HEK293T (cell line): ENCODE measurements around the gene CMTM4.

Source experiments
- CTCF ChIA-PET: fragments of 350-600 bp; formaldehyde crosslinking; extraction: SDS; loops from one replicate; lab custom pipeline; 2021; ENCODE audit warnings: antibody characterized with exemption, inconsistent platforms; lab: Yijun Ruan, JAX
- POLR2A ChIA-PET: fragments of 350-600 bp; formaldehyde crosslinking; extraction: SDS; loops from one replicate; lab custom pipeline; 2020; ENCODE audit warnings: antibody characterized with exemption, inconsistent platforms; lab: Yijun Ruan, JAX
- DNase-seq: peaks from one replicate; pipeline ENCODE4 v3.0.0; 2012; ENCODE audit warnings: mixed read lengths; ENCODE audit errors: extremely low spot score
- ARNT ChIP-seq: fragments of 450-650 bp; IDR thresholded peaks from 2 replicates; pipeline ENCODE4 v1.6.1; 2017; ENCODE audit warnings: mild to moderate bottlenecking
- BHLHE40 ChIP-seq: fragments of 450-650 bp; IDR thresholded peaks from 2 replicates; pipeline ENCODE4 v1.6.1; 2016; ENCODE audit warnings: mild to moderate bottlenecking, moderate library complexity, borderline replicate concordance
- CTBP1 ChIP-seq: fragments of 450-650 bp; IDR thresholded peaks from 2 replicates; pipeline ENCODE4 v1.6.1; 2016; ENCODE audit warnings: borderline replicate concordance
- ELF4 ChIP-seq: fragments of 450-650 bp; IDR thresholded peaks from 2 replicates; pipeline ENCODE4 v1.6.1; 2017; ENCODE audit warnings: antibody characterized with exemption
- FOXA1 ChIP-seq: fragments of 450-650 bp; IDR thresholded peaks from 2 replicates; pipeline ENCODE4 v1.6.1; 2016; ENCODE audit warnings: mild to moderate bottlenecking
- FOXK2 ChIP-seq: fragments of 450-650 bp; IDR thresholded peaks from 2 replicates; pipeline ENCODE4 v1.6.1; 2016; ENCODE audit warnings: mild to moderate bottlenecking
- FOXM1 ChIP-seq: fragments of 450-650 bp; IDR thresholded peaks from 2 replicates; pipeline ENCODE4 v1.6.1; 2017; ENCODE audit warnings: mild to moderate bottlenecking, borderline replicate concordance
- HDGF ChIP-seq: fragments of 450-650 bp; IDR thresholded peaks from 2 replicates; pipeline ENCODE4 v1.6.1; 2017; ENCODE audit warnings: antibody characterized with exemption, borderline replicate concordance
- L3MBTL2 ChIP-seq: fragments of 450-650 bp; conservative IDR thresholded peaks from 2 replicates; pipeline ENCODE4 v1.6.1; 2016; ENCODE audit warnings: mild to moderate bottlenecking
- LEF1 ChIP-seq: fragments of 450-650 bp; IDR thresholded peaks from 2 replicates; pipeline ENCODE4 v1.6.1; 2017; ENCODE audit warnings: mild to moderate bottlenecking, borderline replicate concordance
- NFRKB ChIP-seq: fragments of 450-650 bp; IDR thresholded peaks from 2 replicates; pipeline ENCODE4 v1.6.1; 2016; ENCODE audit warnings: mild to moderate bottlenecking, moderate library complexity
- PKNOX1 ChIP-seq: fragments of 450-650 bp; IDR thresholded peaks from 2 replicates; pipeline ENCODE4 v1.6.1; 2016
- SP1 ChIP-seq: fragments of 450-650 bp; IDR thresholded peaks from 2 replicates; pipeline ENCODE4 v1.6.1; 2017
- SUZ12 ChIP-seq: fragments of 450-650 bp; IDR thresholded peaks from 2 replicates; pipeline ENCODE4 v1.6.1; 2016; ENCODE audit warnings: mild to moderate bottlenecking
- TARDBP ChIP-seq: fragments of 450-650 bp; IDR thresholded peaks from 2 replicates; pipeline ENCODE4 v1.6.1; 2016
- ZNF384 ChIP-seq: fragments of 450-650 bp; IDR thresholded peaks from 2 replicates; pipeline ENCODE4 v1.6.1; 2016

CMTM4 gene

GRCh38 chr16:66703406-66704215, 7.1 kb upstream of the CMTM4 start:
- ChIA-PET POLR2A (no interaction called here), CTCF (no interaction called here)
- TF ChIP-seq ELF4 = no peak
- TF ChIP-seq L3MBTL2 = no peak
- no peak for TF ChIP-seq FOXA1
- TF ChIP-seq BHLHE40 = no peak
- TF ChIP-seq PKNOX1 = no peak
- no peak for TF ChIP-seq CTBP1
- no peak for TF ChIP-seq FOXK2
- TF ChIP-seq FOXM1 = no peak
- TF ChIP-seq ARNT = no peak
- no peak for DNase-seq

- ChIA-PET CTCF (no interaction called here), POLR2A (no interaction called here)
- no peak for DNase-seq
- TF ChIP-seq FOXM1 (no peak), BHLHE40 (no peak), SP1 (no peak), HDGF (no peak), FOXA1 (no peak), NFRKB (no peak)
Measured at GRCh38 chr16:66701516-66701915, 5.0 kb upstream of the CMTM4 start.

- TF ChIP-seq FOXK2 = no peak
- ChIA-PET CTCF (interaction anchor here (0.7 kb wide), 1 partner anchor 252 kb away, joined by 4 read pairs; no protein-coding TSS in a partner anchor), POLR2A (no interaction called here)
- no peak for DNase-seq
Measured at GRCh38 chr16:66701026-66701425, 4.5 kb upstream of the CMTM4 start.

GRCh38 chr16:66699898-66700297, 3.4 kb upstream of the CMTM4 start:
- POLR2A ChIA-PET = no interaction called here
- TF ChIP-seq TARDBP (no peak), SUZ12 (no peak), CTBP1 (no peak), FOXK2 (no peak), BHLHE40 (no peak), FOXA1 (no peak), ZNF384 (no peak), HDGF (no peak), SP1 (no peak), LEF1 (no peak)
- CTCF ChIA-PET = interaction anchor here (0.6 kb wide), 1 partner anchor 60 kb away, joined by 5 read pairs; no protein-coding TSS in a partner anchor
- DNase-seq = no peak

- DNase-seq = no peak
- CTCF ChIA-PET = interaction anchor here (0.8 to 2.0 kb wide), 3 partner anchors 37 to 132 kb away, joined by 3 to 4 read pairs (median 3); partner anchors contain the start of genes DYNC1LI2 and NAE1
- no peak for TF ChIP-seq SP1
- no peak for TF ChIP-seq ELF4
- no peak for TF ChIP-seq ZNF384
- no peak for TF ChIP-seq HDGF
- no peak for TF ChIP-seq CTBP1
- TF ChIP-seq FOXK2 = no peak
- no peak for TF ChIP-seq BHLHE40
- no peak for TF ChIP-seq NFRKB
- TF ChIP-seq LEF1 = no peak
- TF ChIP-seq ARNT = no peak
- no peak for TF ChIP-seq PKNOX1
- no peak for TF ChIP-seq SUZ12
- TF ChIP-seq TARDBP = no peak
- no peak for TF ChIP-seq FOXM1
- no peak for TF ChIP-seq L3MBTL2
- TF ChIP-seq FOXA1 = no peak
- POLR2A ChIA-PET = interaction anchor here (1.0 kb wide), 1 partner anchor 146 kb away, joined by 3 read pairs; the partner anchor contains the start of gene CKLF
Measured at GRCh38 chr16:66698046-66698445, 1.5 kb upstream of the CMTM4 start.

- ChIA-PET CTCF (interaction anchor here (1.0 to 1.1 kb wide), 2 partner anchors 21 to 177 kb away, joined by 3 read pairs; no protein-coding TSS in a partner anchor), POLR2A (interaction anchor here (1.0 to 2.9 kb wide), 2 partner anchors 12 to 134 kb away, joined by 3 to 12 read pairs; partner anchors contain the start of gene NAE1)
- TF ChIP-seq ZNF384 = no peak
- no peak for TF ChIP-seq LEF1
- no peak for DNase-seq
Measured at GRCh38 chr16:66695935-66696668, 441 bp downstream of the CMTM4 start.
